GM23338 (cell line): ENCODE results near the gene FMN2. TPM values are rescaled to one million over a fixed set of nuclear protein-coding genes. Genes with fewer than 3 reads are reported as not detected.

Experiments
- CREB1 ChIP-seq: fragments of 250-450 bp; sonication (Bioruptor Pico); IDR thresholded peaks from 2 replicates; pipeline ENCODE4 v1.5.0; 2020; ENCODE audit warnings: low read depth, mild to moderate bottlenecking, moderate library complexity
- EZH2phosphoT487 ChIP-seq: fragments of 200-600 bp; sonication (generic); IDR thresholded peaks from one replicate; pipeline ENCODE4 v1.8.1; 2018; ENCODE audit warnings: antibody characterized with exemption; ENCODE audit not compliant: unreplicated experiment
- POLR2AphosphoS5 ChIP-seq: IDR thresholded peaks from 2 replicates; pipeline ENCODE4 v1.6.1; 2016; ENCODE audit warnings: antibody characterized with exemption, low read depth
- REST ChIP-seq: IDR thresholded peaks from one replicate; pipeline ENCODE4 v1.6.1; 2018; ENCODE audit warnings: antibody characterized with exemption; ENCODE audit not compliant: unreplicated experiment
- STAT1 ChIP-seq: IDR thresholded peaks from one replicate; pipeline ENCODE4 v1.6.1; 2016; ENCODE audit warnings: antibody characterized with exemption; ENCODE audit not compliant: unreplicated experiment
- ZNF114 ChIP-seq: fragments of 250-450 bp; sonication (Bioruptor Pico); IDR thresholded peaks from 2 replicates; pipeline ENCODE4 v1.5.0; 2020; ENCODE audit warnings: mild to moderate bottlenecking, moderate library complexity
- ZNF462 ChIP-seq: fragments of 250-450 bp; sonication (Bioruptor Pico); IDR thresholded peaks from 2 replicates; pipeline ENCODE4 v1.5.0; 2020; ENCODE audit warnings: mild to moderate bottlenecking, moderate library complexity
- polyA plus RNA-seq: library from polyadenylated mRNA; unstranded; fragments of >200 nt; fragmentation: Nextera tagmentation; extraction: Ambion mirVana; gene quantifications from 2 replicates; pipeline ENCODE4 v1.2.1, GENCODE V29; 2016
- total RNA-seq: library from RNA; depleted of rRNA; stranded (reverse); fragments of >200 nt; shearing (Covaris generic); gene quantifications from 2 replicates; pipeline ENCODE4 v1.2.3, GENCODE V29; 2014

The FMN2 gene
- total and polyA plus RNA-seq, 2 experiments from 2014 or later, result 1.5 to 2.5 TPM

GRCh38 chr1:240478536-240478935, 386.9 kb downstream of the FMN2 start (continued):
- no peak for TF ChIP-seq REST
- TF ChIP-seq ZNF462 (CRISPR knock-in tag), result no peak
- no peak for TF ChIP-seq CREB1
- TF ChIP-seq STAT1, result no peak
- no peak for TF ChIP-seq POLR2AphosphoS5
- no peak for TF ChIP-seq ZNF114 (CRISPR knock-in tag)
- no peak for TF ChIP-seq EZH2phosphoT487
